ENCODE results near the gene TNFRSF25.
A peak's percentile ranks its signal among the peaks of the same experiment; 100 is the strongest.

DNA sequence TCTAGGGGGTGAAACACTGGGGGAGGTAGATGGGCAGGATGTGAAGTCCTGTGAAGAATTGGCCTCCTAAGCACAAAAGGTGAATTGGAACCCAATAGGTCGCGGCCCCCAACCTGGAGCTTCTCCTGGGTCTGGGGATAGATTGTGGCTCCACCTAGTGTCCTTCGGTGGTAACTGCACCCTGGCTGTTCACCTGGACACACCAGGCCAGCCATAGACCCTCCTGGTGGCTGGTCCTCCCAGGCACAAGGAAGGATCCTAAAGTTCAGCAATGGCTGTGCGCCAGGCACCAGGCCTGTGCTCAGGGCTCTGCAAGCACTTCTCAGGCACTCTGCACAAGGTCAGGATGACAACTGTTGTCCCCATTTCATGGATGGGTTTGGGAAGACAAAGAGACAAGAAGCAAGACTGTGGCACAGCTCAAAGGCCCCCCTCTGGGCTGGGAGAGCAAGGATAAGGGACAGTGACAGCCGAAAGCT is 27.9 kb downstream of the TNFRSF25 start:
- TF ChIP-seq, protein P1, sequence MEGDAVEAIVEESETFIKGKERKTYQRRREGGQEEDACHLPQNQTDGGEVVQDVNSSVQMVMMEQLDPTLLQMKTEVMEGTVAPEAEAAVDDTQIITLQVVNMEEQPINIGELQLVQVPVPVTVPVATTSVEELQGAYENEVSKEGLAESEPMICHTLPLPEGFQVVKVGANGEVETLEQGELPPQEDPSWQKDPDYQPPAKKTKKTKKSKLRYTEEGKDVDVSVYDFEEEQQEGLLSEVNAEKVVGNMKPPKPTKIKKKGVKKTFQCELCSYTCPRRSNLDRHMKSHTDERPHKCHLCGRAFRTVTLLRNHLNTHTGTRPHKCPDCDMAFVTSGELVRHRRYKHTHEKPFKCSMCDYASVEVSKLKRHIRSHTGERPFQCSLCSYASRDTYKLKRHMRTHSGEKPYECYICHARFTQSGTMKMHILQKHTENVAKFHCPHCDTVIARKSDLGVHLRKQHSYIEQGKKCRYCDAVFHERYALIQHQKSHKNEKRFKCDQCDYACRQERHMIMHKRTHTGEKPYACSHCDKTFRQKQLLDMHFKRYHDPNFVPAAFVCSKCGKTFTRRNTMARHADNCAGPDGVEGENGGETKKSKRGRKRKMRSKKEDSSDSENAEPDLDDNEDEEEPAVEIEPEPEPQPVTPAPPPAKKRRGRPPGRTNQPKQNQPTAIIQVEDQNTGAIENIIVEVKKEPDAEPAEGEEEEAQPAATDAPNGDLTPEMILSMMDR (IDR thresholded peaks at IDR 0.05) = peak; percentile 63 to 94 (median 87)
- no peak for TF ChIP-seq POLR2A (IDR thresholded peaks at IDR 0.05)
